WTC11 (cell line): ENCODE measurements around the gene DMKN. TPM values are rescaled to one million over a fixed set of nuclear protein-coding genes. Genes with fewer than 3 reads are reported as not detected.

ENCODE experiments used
- ATAC-seq: fragments of 200-7000 bp; cut with Tn5 transposase; 2 replicates; pipeline ENCODE4 v1.10.0; 2021; ENCODE audit warnings: mild to moderate bottlenecking, moderate library complexity
- CTCF ChIA-PET: fragments of 300-600 bp; sonication (Branson Sonifier 250); formaldehyde crosslinking; loops from one replicate; lab custom pipeline; 2021; ENCODE audit warnings: antibody characterized with exemption; lab: Charles Lee
- POLR2A ChIA-PET: fragments of 350-600 bp; sonication (Branson Sonifier 250); formaldehyde crosslinking; loops from one replicate; lab custom pipeline; 2021; ENCODE audit warnings: antibody characterized with exemption; lab: Charles Lee
- DNase-seq: peaks from one replicate; pipeline ENCODE4 v3.0.0; 2021; ENCODE audit warnings: low spot score
- H3K27ac Mint-ChIP-seq: 2 replicates; pipeline ENCODE4 v1.8.0; 2021; ENCODE audit warnings: mixed read lengths
- H3K27me3 Mint-ChIP-seq: 2 replicates; pipeline ENCODE4 v1.8.0; 2021; ENCODE audit warnings: low read depth, mild to moderate bottlenecking, moderate library complexity, mixed read lengths
- H3K36me3 Mint-ChIP-seq: 2 replicates; pipeline ENCODE4 v1.8.0; 2021; ENCODE audit warnings: mixed read lengths
- H3K4me1 Mint-ChIP-seq: 2 replicates; pipeline ENCODE4 v1.8.0; 2022; ENCODE audit warnings: mixed read lengths
- H3K4me3 Mint-ChIP-seq: 2 replicates; pipeline ENCODE4 v1.8.0; 2021; ENCODE audit warnings: mild to moderate bottlenecking, moderate library complexity, mixed read lengths
- H3K9me3 Mint-ChIP-seq: 2 replicates; pipeline ENCODE4 v1.8.0; 2021; ENCODE audit warnings: mixed read lengths
- E2F1 ChIP-seq: sonication (generic); formaldehyde crosslinking; IDR thresholded peaks from 2 replicates; pipeline ENCODE4 v1.8.0; 2022; ENCODE audit warnings: mild to moderate bottlenecking, missing genetic modification reagents
- FOXP1 ChIP-seq: sonication (generic); formaldehyde crosslinking; IDR thresholded peaks from 2 replicates; pipeline ENCODE4 v1.8.0; 2022; ENCODE audit warnings: missing genetic modification reagents, mild to moderate bottlenecking, moderate library complexity, borderline replicate concordance
- FOXP4 ChIP-seq: sonication (generic); formaldehyde crosslinking; IDR thresholded peaks from 2 replicates; pipeline ENCODE4 v1.8.0; 2022; ENCODE audit warnings: mild to moderate bottlenecking, missing genetic modification reagents
- MAX ChIP-seq: sonication (generic); formaldehyde crosslinking; IDR thresholded peaks from 2 replicates; pipeline ENCODE4 v1.8.0; 2022; ENCODE audit warnings: mild to moderate bottlenecking, missing genetic modification reagents
- NR3C1 ChIP-seq: sonication (generic); formaldehyde crosslinking; conservative IDR thresholded peaks from 2 replicates; pipeline ENCODE4 v1.8.1; 2023; ENCODE audit warnings: low read depth, mild to moderate bottlenecking, missing genetic modification reagents
- SP1 ChIP-seq: sonication (generic); formaldehyde crosslinking; conservative IDR thresholded peaks from 2 replicates; pipeline ENCODE4 v1.8.1; 2022; ENCODE audit warnings: missing genetic modification reagents
- STAT6 ChIP-seq: sonication (generic); formaldehyde crosslinking; conservative IDR thresholded peaks from 2 replicates; pipeline ENCODE4 v1.8.1; 2023; ENCODE audit warnings: mild to moderate bottlenecking, low read depth, missing genetic modification reagents, moderate library complexity
- TEAD1 ChIP-seq: sonication (generic); formaldehyde crosslinking; IDR thresholded peaks from 2 replicates; pipeline ENCODE4 v1.8.0; 2022; ENCODE audit warnings: mild to moderate bottlenecking, missing genetic modification reagents
- TEAD4 ChIP-seq: sonication (generic); formaldehyde crosslinking; IDR thresholded peaks from 2 replicates; pipeline ENCODE4 v1.8.0; 2022; ENCODE audit warnings: mild to moderate bottlenecking, missing genetic modification reagents
- ZBTB43 ChIP-seq: sonication (generic); formaldehyde crosslinking; IDR thresholded peaks from 2 replicates; pipeline ENCODE4 v1.8.1; 2023; ENCODE audit warnings: mild to moderate bottlenecking, missing genetic modification reagents
- ZNF281 ChIP-seq: sonication (generic); formaldehyde crosslinking; IDR thresholded peaks from 2 replicates; pipeline ENCODE4 v1.8.0; 2023; ENCODE audit warnings: mild to moderate bottlenecking, missing genetic modification reagents
- total RNA-seq: library from RNA; stranded (reverse); gene quantifications from 3 replicates; pipeline ENCODE4 v1.2.3, GENCODE V29; 2021
- TF ChIP-seq, protein P1 (sequence below): sonication (generic); formaldehyde crosslinking; IDR thresholded peaks from 2 replicates; pipeline ENCODE4 v1.8.0; 2023; ENCODE audit warnings: missing genetic modification reagents, mild to moderate bottlenecking, borderline replicate concordance
- TF ChIP-seq, protein P2 (sequence below): fragments of 250-450 bp; sonication (Bioruptor Pico); conservative IDR thresholded peaks from 2 replicates; pipeline ENCODE4 v1.9.0; 2021; ENCODE audit warnings: mild to moderate bottlenecking

The DMKN gene
- total RNA-seq, 1 experiment from 2014 or later, result 285 TPM

DNA sequence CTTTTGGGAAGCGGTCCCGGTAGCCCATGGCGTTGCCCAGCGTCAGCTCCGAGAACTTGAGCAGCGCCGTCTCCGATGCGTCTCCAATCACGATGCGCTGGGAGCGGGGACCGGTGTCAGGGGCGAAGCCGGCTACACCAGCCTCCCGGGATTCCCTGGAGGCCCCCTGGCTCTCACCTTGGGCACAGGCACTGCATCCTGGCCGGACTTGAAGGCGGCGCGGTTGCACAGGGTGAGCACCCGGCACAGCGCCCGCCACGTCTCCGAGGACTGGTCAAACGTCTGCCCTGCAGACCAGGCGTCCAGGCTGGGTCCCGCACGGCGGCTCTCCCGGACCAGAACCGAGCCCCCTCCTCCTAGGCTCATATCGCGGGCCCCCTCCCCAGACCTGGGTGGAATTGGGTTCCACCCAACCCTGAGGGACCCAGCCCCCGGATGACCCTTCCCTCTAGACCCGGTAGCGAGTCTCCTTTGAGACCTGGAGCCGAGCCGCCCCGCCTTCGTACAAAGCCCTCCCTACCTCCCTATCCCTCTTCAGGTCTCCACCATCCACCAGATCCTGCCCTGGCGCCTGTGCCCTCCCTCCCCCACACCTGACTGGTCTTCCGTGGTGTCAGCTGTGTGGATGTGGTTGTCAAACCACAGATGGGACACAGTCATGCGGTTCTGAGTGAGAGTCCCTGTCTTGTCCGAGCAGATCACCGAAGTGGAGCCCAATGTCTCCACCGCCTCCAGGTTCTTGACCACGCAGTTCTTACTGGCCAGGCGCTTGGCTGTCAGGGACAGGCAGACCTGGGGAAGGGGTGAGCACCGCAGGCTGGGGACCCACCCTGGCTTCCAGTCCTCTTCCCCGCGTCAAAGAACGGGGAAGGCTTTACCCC is 45.2 kb upstream of the DMKN start (continued):
- TF ChIP-seq STAT6 (CRISPR knock-in tag) (no peak), NR3C1 (CRISPR knock-in tag) (no peak)

DNA sequence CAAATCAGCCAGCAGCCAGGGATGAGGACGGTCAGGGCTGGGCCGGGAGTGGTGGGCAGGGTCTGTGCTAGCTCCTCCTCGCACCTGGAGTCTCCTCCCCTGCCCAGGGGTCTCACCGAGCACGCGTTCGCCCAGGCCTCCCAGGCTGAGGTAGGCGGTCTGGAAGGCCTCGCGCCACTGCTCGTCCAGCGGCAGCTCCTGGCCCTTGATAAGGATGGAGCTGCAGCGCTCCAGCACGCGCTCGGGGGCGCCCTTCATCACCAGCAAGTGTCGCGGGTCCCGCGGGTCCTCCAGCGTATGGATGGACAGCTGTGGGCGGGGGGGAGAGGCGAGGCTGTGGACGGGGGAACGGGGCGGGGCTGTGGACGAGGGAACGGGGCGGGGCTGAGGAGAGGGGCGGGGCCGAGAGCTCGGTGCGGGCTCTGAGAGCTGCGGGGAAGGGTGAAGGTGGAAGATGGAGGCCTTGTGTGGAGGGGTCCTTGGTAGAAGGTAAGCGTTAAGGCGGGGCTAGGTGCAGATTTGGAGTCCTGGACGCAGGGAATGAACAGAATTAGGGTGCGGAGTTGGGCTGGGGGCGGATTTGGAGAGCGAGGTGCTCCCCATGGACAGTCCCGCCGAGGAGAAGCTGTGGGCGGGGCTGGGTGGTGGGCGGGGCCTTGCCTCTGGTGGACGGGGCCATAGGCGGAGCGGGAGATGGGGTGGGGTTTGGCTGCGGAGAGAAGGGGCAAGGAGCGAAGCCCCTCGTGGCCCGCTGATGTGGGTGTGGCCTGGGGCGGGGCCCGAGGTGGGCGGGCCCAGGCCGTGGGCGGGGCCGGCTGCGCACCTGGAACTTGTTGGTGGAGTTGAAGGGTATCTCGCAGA is 44.3 kb upstream of the DMKN start:
- peak overlapping the region; percentile 87 for H3K4me3 Mint-ChIP-seq
- CTCF ChIA-PET, result interaction anchor here (0.6 to 3.9 kb wide), 37 partner anchors 9 to 491 kb away, joined by 3 to 62 read pairs (median 5); partner anchors contain the start of genes COX6B1, DMKN, HAUS5 and KIRREL2
- H3K27me3 Mint-ChIP-seq, result peaks cover 55% of the 10 kb centered on the region
- peaks cover 12% of the 10 kb centered on the region for H3K4me1 Mint-ChIP-seq
- ATAC-seq (peak; percentile 86), DNase-seq (peak; percentile 100)
- no peaks in the 10 kb centered on the region for H3K9me3 Mint-ChIP-seq
- POLR2A ChIA-PET, result interaction anchor here (0.6 to 1.8 kb wide), 12 partner anchors 9 to 312 kb away, joined by 3 to 14 read pairs (median 3); partner anchors contain the start of genes COX6B1, DMKN and HAUS5
- H3K27ac Mint-ChIP-seq, result peak overlapping the region; percentile 55; the same call in 1 of the 2 replicates
- no peaks in the 10 kb centered on the region for H3K36me3 Mint-ChIP-seq
- no peak for TF ChIP-seq ZBTB43
- 0 out of 2 replicates have a peak, but pooled peaks have one; percentile 71 for TF ChIP-seq FOXP4 (CRISPR knock-in tag)
- peak; percentile 80; the same call in 1 of the 2 replicates for TF ChIP-seq FOXP1 (CRISPR knock-in tag)
- TF ChIP-seq E2F1 (CRISPR knock-in tag), result no peak
- TF ChIP-seq ZNF281, result no peak
- peak; percentile 10; the same call in 1 of the 2 replicates for TF ChIP-seq TEAD4 (CRISPR knock-in tag)
- TF ChIP-seq SP1, result peak; percentile 86
- TF ChIP-seq, protein P1, sequence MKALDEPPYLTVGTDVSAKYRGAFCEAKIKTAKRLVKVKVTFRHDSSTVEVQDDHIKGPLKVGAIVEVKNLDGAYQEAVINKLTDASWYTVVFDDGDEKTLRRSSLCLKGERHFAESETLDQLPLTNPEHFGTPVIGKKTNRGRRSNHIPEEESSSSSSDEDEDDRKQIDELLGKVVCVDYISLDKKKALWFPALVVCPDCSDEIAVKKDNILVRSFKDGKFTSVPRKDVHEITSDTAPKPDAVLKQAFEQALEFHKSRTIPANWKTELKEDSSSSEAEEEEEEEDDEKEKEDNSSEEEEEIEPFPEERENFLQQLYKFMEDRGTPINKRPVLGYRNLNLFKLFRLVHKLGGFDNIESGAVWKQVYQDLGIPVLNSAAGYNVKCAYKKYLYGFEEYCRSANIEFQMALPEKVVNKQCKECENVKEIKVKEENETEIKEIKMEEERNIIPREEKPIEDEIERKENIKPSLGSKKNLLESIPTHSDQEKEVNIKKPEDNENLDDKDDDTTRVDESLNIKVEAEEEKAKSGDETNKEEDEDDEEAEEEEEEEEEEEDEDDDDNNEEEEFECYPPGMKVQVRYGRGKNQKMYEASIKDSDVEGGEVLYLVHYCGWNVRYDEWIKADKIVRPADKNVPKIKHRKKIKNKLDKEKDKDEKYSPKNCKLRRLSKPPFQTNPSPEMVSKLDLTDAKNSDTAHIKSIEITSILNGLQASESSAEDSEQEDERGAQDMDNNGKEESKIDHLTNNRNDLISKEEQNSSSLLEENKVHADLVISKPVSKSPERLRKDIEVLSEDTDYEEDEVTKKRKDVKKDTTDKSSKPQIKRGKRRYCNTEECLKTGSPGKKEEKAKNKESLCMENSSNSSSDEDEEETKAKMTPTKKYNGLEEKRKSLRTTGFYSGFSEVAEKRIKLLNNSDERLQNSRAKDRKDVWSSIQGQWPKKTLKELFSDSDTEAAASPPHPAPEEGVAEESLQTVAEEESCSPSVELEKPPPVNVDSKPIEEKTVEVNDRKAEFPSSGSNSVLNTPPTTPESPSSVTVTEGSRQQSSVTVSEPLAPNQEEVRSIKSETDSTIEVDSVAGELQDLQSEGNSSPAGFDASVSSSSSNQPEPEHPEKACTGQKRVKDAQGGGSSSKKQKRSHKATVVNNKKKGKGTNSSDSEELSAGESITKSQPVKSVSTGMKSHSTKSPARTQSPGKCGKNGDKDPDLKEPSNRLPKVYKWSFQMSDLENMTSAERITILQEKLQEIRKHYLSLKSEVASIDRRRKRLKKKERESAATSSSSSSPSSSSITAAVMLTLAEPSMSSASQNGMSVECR, result peak; percentile 81; the same call in 1 of the 2 replicates
- TF ChIP-seq NR3C1 (CRISPR knock-in tag), result no peak
- peak; percentile 95 for TF ChIP-seq MAX (CRISPR knock-in tag)
- peak; percentile 21; the same call in 1 of the 2 replicates for TF ChIP-seq TEAD1 (CRISPR knock-in tag)
- TF ChIP-seq, protein P2, sequence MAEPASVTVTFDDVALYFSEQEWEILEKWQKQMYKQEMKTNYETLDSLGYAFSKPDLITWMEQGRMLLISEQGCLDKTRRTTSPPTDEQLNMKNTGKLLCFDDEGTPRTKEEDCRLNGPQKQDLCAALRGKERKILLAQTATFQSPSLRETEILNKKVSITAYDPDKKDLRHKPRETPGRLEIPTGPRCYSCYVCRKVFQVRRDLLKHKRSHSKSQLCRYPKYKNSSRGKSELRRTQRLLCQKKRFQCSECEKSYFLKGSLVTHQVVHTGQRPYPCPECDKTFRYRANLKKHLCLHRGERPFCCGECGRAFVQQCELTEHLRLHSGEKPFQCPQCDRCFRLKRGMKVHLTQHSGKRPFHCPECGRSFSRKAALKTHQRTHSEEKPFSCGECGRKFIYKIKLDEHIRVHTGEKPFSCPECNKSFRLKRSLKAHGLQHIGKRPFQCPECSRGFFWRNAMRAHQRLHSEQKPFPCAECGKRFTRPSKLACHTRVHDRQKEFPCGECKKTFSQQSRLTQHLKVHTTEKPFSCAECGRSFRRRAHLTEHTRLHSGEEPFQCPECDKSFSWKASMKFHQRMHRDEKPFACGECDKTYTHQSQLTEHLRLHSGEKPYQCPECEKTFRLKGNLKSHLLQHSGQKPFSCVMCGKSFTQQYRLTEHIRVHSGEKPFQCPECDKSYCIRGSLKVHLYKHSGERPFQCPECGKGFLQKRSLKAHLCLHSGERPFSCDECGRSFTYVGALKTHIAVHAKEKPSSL, result no peak
